GM21737 (cell line): Measurements from ENCODE around the gene TLR10.
"Not testable (repeated sequence)": the region's sequence is repeated elsewhere in the genome, so short reads cannot be mapped to it uniquely, and the experiment has no call there.

Experiments
- ATAC-seq: cut with Tn5 transposase; IDR thresholded peaks from one replicate; pipeline ENCODE4 v1.9.1; 2021; ENCODE audit warnings: mild to moderate bottlenecking, moderate library complexity; ENCODE audit not compliant: unreplicated experiment

TLR10 gene

GRCh38 chr4:38769857-38770256, 12.9 kb downstream of the TLR10 start:
- ATAC-seq, result no peak

- no peak for ATAC-seq
Measured at GRCh38 chr4:38769441-38769840, 13.3 kb downstream of the TLR10 start.

GRCh38 chr4:38768968-38769394, 13.8 kb downstream of the TLR10 start:
- ATAC-seq, result no peak

GRCh38 chr4:38766940-38767339, 15.8 kb downstream of the TLR10 start:
- ATAC-seq, result not testable (repeated sequence)

- no peak for ATAC-seq
Measured at GRCh38 chr4:38765382-38765781, 17.4 kb downstream of the TLR10 start.

- ATAC-seq, result no peak
Measured at GRCh38 chr4:38764277-38764676, 18.5 kb downstream of the TLR10 start.

- peak; percentile 29 for ATAC-seq
Measured at GRCh38 chr4:38762560-38762959, 20.2 kb downstream of the TLR10 start.

GRCh38 chr4:38759790-38760122, 23.0 kb downstream of the TLR10 start:
- ATAC-seq, result no peak

- peak; percentile 36 for ATAC-seq
Measured at GRCh38 chr4:38759113-38759789, 23.5 kb downstream of the TLR10 start.

GRCh38 chr4:38757945-38758600, 24.7 kb downstream of the TLR10 start:
- no peak for ATAC-seq

- no peak for ATAC-seq
Measured at GRCh38 chr4:38752941-38753806, 29.6 kb downstream of the TLR10 start.

- ATAC-seq, result peak; percentile 93
Measured at GRCh38 chr4:38752372-38752940, 30.3 kb downstream of the TLR10 start.

- no peak for ATAC-seq
Measured at GRCh38 chr4:38751341-38752010, 31.3 kb downstream of the TLR10 start.

- no peak for ATAC-seq
Measured at GRCh38 chr4:38749336-38749735, 33.5 kb downstream of the TLR10 start.

- no peak for ATAC-seq
Measured at GRCh38 chr4:38747629-38748028, 35.2 kb downstream of the TLR10 start.

GRCh38 chr4:38745881-38746280, 36.9 kb downstream of the TLR10 start:
- ATAC-seq, result no peak

GRCh38 chr4:38743866-38744265, 38.9 kb downstream of the TLR10 start:
- no peak for ATAC-seq

GRCh38 chr4:38740303-38740702, 42.5 kb downstream of the TLR10 start:
- ATAC-seq, result no peak

GRCh38 chr4:38738940-38739803, 43.6 kb downstream of the TLR10 start:
- no peak for ATAC-seq

GRCh38 chr4:38735870-38736269, 46.9 kb downstream of the TLR10 start:
- ATAC-seq, result no peak
